Right lobe of liver (tissue), 6 donors: ENCODE measurements around the gene PSMF1. TPM values are rescaled to one million over a fixed set of nuclear protein-coding genes. Genes with fewer than 3 reads are reported as not detected.

Source experiments
- ATAC-seq, 4 donors: fragments of 200-7000 bp; cut with Tn5 transposase; one replicate each; pipeline ENCODE4 v1.9.1; 2020; ENCODE audit warnings: mild to moderate bottlenecking in 4 of 4, moderate library complexity in 4 of 4
- DNase-seq, 3 donors: peaks; one replicate each; pipeline ENCODE4 v3.0.0-alpha.2; 2020
- H3K27ac ChIP-seq, 3 donors: fragments of 200-600 bp; one replicate each; pipeline ENCODE4 v1.8.0; 2022
- H3K27me3 ChIP-seq, 2 donors: fragments of 200-600 bp; one replicate each; pipeline ENCODE4 v1.8.0; 2022
- H3K36me3 ChIP-seq, 4 donors: fragments of 200-600 bp; sonication (generic) in 1 of 4; one replicate each; pipeline versions ENCODE4 v1.5.1 to v1.8.0; 2017 to 2022; ENCODE audit warnings: control low read depth in 1 of 4
- H3K4me1 ChIP-seq, 4 donors: fragments of 200-600 bp; sonication (generic) in 1 of 4; one replicate each; pipeline versions ENCODE4 v1.5.1 to v1.8.0; 2017 to 2022; ENCODE audit warnings: control low read depth in 1 of 4
- H3K4me3 ChIP-seq, 3 donors: fragments of 200-600 bp; one replicate each; pipeline ENCODE4 v1.8.0; 2022
- H3K9me3 ChIP-seq, 4 donors: fragments of 200-600 bp; sonication (generic) in 1 of 4; one replicate each; pipeline versions ENCODE4 v1.5.1 to v1.8.0; 2017 to 2022; ENCODE audit warnings: control low read depth in 1 of 4
- CTCF ChIP-seq, 4 donors: fragments of 200-600 bp in 3 of 4; fragments of 450-650 bp in 1 of 4; IDR thresholded peaks; one replicate each; pipeline versions ENCODE4 v1.5.1 to v1.8.0; 2016 to 2022; ENCODE audit warnings: antibody characterized with exemption in 4 of 4, mild to moderate bottlenecking in 2 of 4
- POLR2A ChIP-seq: fragments of 450-650 bp; IDR thresholded peaks from one replicate; pipeline ENCODE4 v1.6.1; 2017; ENCODE audit warnings: antibody characterized with exemption, mild to moderate bottlenecking
- WGBS: methylation state at CpG from one replicate; pipeline ENCODE4 v1.1.6; 2018; ENCODE audit warnings: low coverage, low lambda C conversion rate; ENCODE audit not compliant: insufficient coverage; ENCODE audit errors: missing lambda C conversion rate; 5-methylcytosine and 5-hydroxymethylcytosine counted together
- intact Hi-C, 2 donors: fragments of 100-400 bp; cut with DNase I; formaldehyde crosslinking; loops; one replicate each; pipeline versions ENCODE4 v1.11.2 to v1.14.1; 2022
- total RNA-seq, 6 experiments: library from RNA; depleted of rRNA in 2 of 6; stranded (reverse); fragments of >200 nt in 2 of 6; fragmentation: NEBNext Ultra II Directional in 3 of 6; extraction: Animal tissue kit (Norgen Biotek cat#: 25700) in 3 of 6; gene quantifications; one replicate each; pipeline versions ENCODE4 v1.1.0 to v1.2.4, GENCODE V29; 2016 to 2023
- donor health status: DM: no; HTN: yes; CAD: no.
- donor health status: DM: no; HTN: no; CAD: no.
- donor health status: DM: no; HTN: no; CAD: no.
- donor health status: DM: no; HTN: yes; CAD: no.
- donor health status: DM: no; HTN: yes; CAD: no.

PSMF1 gene
- total RNA-seq, 6 experiments from 2014 or later: 82.5 to 260 (median 116) TPM

- H3K36me3 ChIP-seq: no peaks in the 10 kb centered on the region
- intact Hi-C loops: loop anchor here (5.0 to 10.0 kb wide), 2 partner anchors 54 to 56 kb away; no protein-coding TSS in a partner anchor
- 89% methylated on average over 8 of the region's 27 CpGs for WGBS
- TF ChIP-seq CTCF (IDR thresholded peaks at IDR 0.05): no peak
- no peak for TF ChIP-seq POLR2A
- ATAC-seq (no peak), DNase-seq (no peak)
- no peaks in the 10 kb centered on the region for H3K27me3 ChIP-seq
- H3K27ac ChIP-seq: no peak overlapping the region
- H3K4me3 ChIP-seq: no peak overlapping the region
- H3K9me3 ChIP-seq: no peaks in the 10 kb centered on the region
- H3K4me1 ChIP-seq: peaks cover 0 to 24% (median 8%) of the 10 kb centered on the region in 4 donors
These were observed 62.5 kb downstream of the PSMF1 start for GRCh38 chr20:1180949-1181348.

GRCh38 chr20:1182106-1182505 is 63.7 kb downstream of the PSMF1 start:
- Histone ChIP-seq H3K27ac (no peak overlapping the region), H3K27me3 (no peaks in the 10 kb centered on the region), H3K9me3 (no peaks in the 10 kb centered on the region), H3K36me3 (no peaks in the 10 kb centered on the region), H3K4me1 (peaks cover 0 to 26% (median 13%) of the 10 kb centered on the region in 4 donors), H3K4me3 (no peak overlapping the region)
- intact Hi-C loops: loop anchor here (5.0 to 10.0 kb wide), 2 partner anchors 55 to 57 kb away; no protein-coding TSS in a partner anchor
- 49% methylated on average over 4 of the region's 4 CpGs for WGBS
- ATAC-seq (no peak), DNase-seq (no peak)
- TF ChIP-seq CTCF (IDR thresholded peaks at IDR 0.05) (no peak), POLR2A (no peak)

GRCh38 chr20:1183153-1183552 is 64.8 kb downstream of the PSMF1 start:
- Histone ChIP-seq H3K27ac (no peak overlapping the region), H3K36me3 (no peaks in the 10 kb centered on the region), H3K9me3 (no peaks in the 10 kb centered on the region), H3K4me1 (peaks cover 0 to 31% (median 14%) of the 10 kb centered on the region in 4 donors), H3K27me3 (no peaks in the 10 kb centered on the region), H3K4me3 (no peak overlapping the region)
- 61% methylated on average over 2 of the region's 6 CpGs for WGBS
- DNase-seq: no peak
- no peak for TF ChIP-seq POLR2A
- TF ChIP-seq CTCF (IDR thresholded peaks at IDR 0.05): no peak
- no peak for ATAC-seq
- intact Hi-C loops: loop anchor here (5.0 to 10.0 kb wide), 2 partner anchors 56 to 58 kb away; no protein-coding TSS in a partner anchor

- H3K27ac ChIP-seq: no peak overlapping the region
- DNase-seq (no peak), ATAC-seq (no peak)
- no peaks in the 10 kb centered on the region for H3K36me3 ChIP-seq
- intact Hi-C loops: loop anchor here (5.0 to 10.0 kb wide), 2 partner anchors 57 to 59 kb away; no protein-coding TSS in a partner anchor
- peaks cover 0 to 23% (median 8%) of the 10 kb centered on the region in 4 donors for H3K4me1 ChIP-seq
- no peak overlapping the region for H3K4me3 ChIP-seq
- 17% methylated on average over 1 of the region's 13 CpGs for WGBS
- no peaks in the 10 kb centered on the region for H3K9me3 ChIP-seq
- no peaks in the 10 kb centered on the region for H3K27me3 ChIP-seq
- TF ChIP-seq CTCF (IDR thresholded peaks at IDR 0.05) (no peak), POLR2A (no peak)
These were observed 65.8 kb downstream of the PSMF1 start for GRCh38 chr20:1184260-1184637.
